ENCODE measurements around the gene ADAMTSL1. TPM values are rescaled to one million over a fixed set of nuclear protein-coding genes. Genes with fewer than 3 reads are reported as not detected.

Gene ADAMTSL1
- total and polyA plus RNA-seq, 2 donors (not counting 3 experiments of a cell fraction or from before 2014, with no cell fraction given) = 15.0 to 18.4 TPM

DNA sequence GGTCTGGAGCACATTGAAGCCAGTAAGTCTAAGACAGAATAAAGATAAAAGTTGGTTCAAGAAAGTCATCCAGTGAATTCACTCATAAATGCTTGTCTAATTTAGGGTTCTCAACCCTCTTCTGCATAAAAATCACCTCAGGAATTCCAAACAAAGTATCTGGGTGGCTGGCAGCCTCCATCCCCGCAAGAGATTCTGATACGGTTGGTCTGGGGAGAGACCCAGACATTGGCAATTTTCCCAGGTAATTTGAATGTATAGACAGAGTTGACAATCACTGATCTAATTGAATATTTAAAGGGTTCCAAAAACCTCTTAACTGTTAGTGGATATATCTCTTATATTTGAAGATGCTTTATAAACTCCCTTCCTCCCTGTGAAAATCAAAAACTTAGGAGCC, 14.9 kb downstream of the ADAMTSL1 start:
- FAIRE-seq = no peak
- no peak overlapping the region for H3K27ac ChIP-seq (ENCODE audit: insufficient read depth, low read depth, low read length)

More for the DNA sequence above, 14.9 kb downstream of the ADAMTSL1 start:
- peaks cover 25% of the 10 kb centered on the region for H3K79me2 ChIP-seq (ENCODE audit: control insufficient read depth, insufficient read depth, low read length)
- no peak for DNase-seq (ENCODE audit: low read depth, low spot score)
- no peak overlapping the region for H2AFZ ChIP-seq (ENCODE audit: low read depth, low read length)
- intact Hi-C loops (cut with micrococcal nuclease) = no loop called here
- no peaks in the 10 kb centered on the region for H3K36me3 ChIP-seq (ENCODE audit: control insufficient read depth in 2 of 2, extremely low read depth in 1 of 2, insufficient read depth in 2 of 2, low read length in 2 of 2)
- no peak overlapping the region for H3K9ac ChIP-seq (replicated peaks; ENCODE audit: extremely low read depth, insufficient read depth, low read length)
- TF ChIP-seq, protein P1, sequence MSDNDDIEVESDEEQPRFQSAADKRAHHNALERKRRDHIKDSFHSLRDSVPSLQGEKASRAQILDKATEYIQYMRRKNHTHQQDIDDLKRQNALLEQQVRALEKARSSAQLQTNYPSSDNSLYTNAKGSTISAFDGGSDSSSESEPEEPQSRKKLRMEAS (IDR thresholded peaks at IDR 0.05; ENCODE audit: insufficient read depth, insufficient read length) = no peak
- no peak for TF ChIP-seq GATA2 (IDR thresholded peaks at IDR 0.05; ENCODE audit: insufficient read depth, insufficient read length, low read depth, low read length)
- TF ChIP-seq, protein P2, sequence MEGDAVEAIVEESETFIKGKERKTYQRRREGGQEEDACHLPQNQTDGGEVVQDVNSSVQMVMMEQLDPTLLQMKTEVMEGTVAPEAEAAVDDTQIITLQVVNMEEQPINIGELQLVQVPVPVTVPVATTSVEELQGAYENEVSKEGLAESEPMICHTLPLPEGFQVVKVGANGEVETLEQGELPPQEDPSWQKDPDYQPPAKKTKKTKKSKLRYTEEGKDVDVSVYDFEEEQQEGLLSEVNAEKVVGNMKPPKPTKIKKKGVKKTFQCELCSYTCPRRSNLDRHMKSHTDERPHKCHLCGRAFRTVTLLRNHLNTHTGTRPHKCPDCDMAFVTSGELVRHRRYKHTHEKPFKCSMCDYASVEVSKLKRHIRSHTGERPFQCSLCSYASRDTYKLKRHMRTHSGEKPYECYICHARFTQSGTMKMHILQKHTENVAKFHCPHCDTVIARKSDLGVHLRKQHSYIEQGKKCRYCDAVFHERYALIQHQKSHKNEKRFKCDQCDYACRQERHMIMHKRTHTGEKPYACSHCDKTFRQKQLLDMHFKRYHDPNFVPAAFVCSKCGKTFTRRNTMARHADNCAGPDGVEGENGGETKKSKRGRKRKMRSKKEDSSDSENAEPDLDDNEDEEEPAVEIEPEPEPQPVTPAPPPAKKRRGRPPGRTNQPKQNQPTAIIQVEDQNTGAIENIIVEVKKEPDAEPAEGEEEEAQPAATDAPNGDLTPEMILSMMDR (IDR thresholded peaks at IDR 0.05; ENCODE audit: extremely low read depth in 1 of 2, insufficient read depth in 1 of 2, low read depth in 1 of 2, low read length in 2 of 2) = no peak
- no peak for TF ChIP-seq JUN (IDR thresholded peaks at IDR 0.05; ENCODE audit: borderline replicate concordance, insufficient read depth, insufficient read length, low read depth)
- TF ChIP-seq POLR2AphosphoS5 (IDR thresholded peaks at IDR 0.05; ENCODE audit: insufficient read depth, low read depth, low read length) = no peak
- no peak for TF ChIP-seq MYC (IDR thresholded peaks at IDR 0.05; ENCODE audit: low read depth, low read length)
- TF ChIP-seq EZH2 (IDR thresholded peaks at IDR 0.05; ENCODE audit: borderline replicate concordance, low read depth, low read length, severe bottlenecking) = no peak
- TF ChIP-seq FOS (IDR thresholded peaks at IDR 0.05; ENCODE audit: borderline replicate concordance, insufficient read depth, low read length) = no peak
- TF ChIP-seq POLR2A (IDR thresholded peaks at IDR 0.05; ENCODE audit: low read depth, low read length) = no peak
- no peaks in the 10 kb centered on the region for H3K27me3 ChIP-seq (ENCODE audit: control insufficient read depth in 2 of 2, insufficient read depth in 2 of 2, low read length in 2 of 2)
- H3K4me3 ChIP-seq (replicated peaks in 1 of 3; ENCODE audit: insufficient read depth in 1 of 3, low read depth in 1 of 3, low read length in 3 of 3) = no peak overlapping the region
- dilution Hi-C loops (cut with MboI; ENCODE audit: extremely low pct_ligation_motif_present, low sequenced_read_pairs) = no loop called here
- no TSS peak for BruUV-seq (replicated peaks)
- ChIA-PET CTCF (interaction anchor here (0.9 kb wide), 1 partner anchor 46 kb away, joined by 4 read pairs; no protein-coding TSS in a partner anchor), POLR2A (no interaction called here)
- no peaks in the 10 kb centered on the region for H3K9me1 ChIP-seq (replicated peaks; ENCODE audit: control insufficient read depth, extremely low read depth, insufficient read depth, low read length)
- H3K9me3 ChIP-seq (replicated peaks; ENCODE audit: control insufficient read depth, insufficient read depth, low read length) = no peaks in the 10 kb centered on the region
- H3K4me2 ChIP-seq (ENCODE audit: insufficient read depth, low read length) = no peak overlapping the region
- H3K4me1 ChIP-seq (ENCODE audit: control insufficient read depth, extremely low read depth, insufficient read depth, low read length) = peaks cover 53% of the 10 kb centered on the region
- H4K20me1 ChIP-seq (replicated peaks; ENCODE audit: control insufficient read depth, extremely low read depth, insufficient read depth, low read length) = no peaks in the 10 kb centered on the region
